Esophagus (tissue), 2 donors: Measurements from ENCODE around the gene NSMCE1. TPM values are rescaled to one million over a fixed set of nuclear protein-coding genes. Genes with fewer than 3 reads are reported as not detected.

ENCODE experiments used
- H3K27ac ChIP-seq, 2 donors: one replicate each; pipeline ENCODE4 v1.5.1; 2013; ENCODE audit warnings: low read depth in 2 of 2, mild to moderate bottlenecking in 2 of 2, inconsistent platforms in 1 of 2, low read length in 1 of 2, moderate library complexity in 1 of 2
- H3K27me3 ChIP-seq, 2 donors: one replicate each; pipeline ENCODE4 v1.6.1; 2013; ENCODE audit warnings: low read length in 2 of 2, control low read depth in 1 of 2, mild to moderate bottlenecking in 1 of 2; ENCODE audit not compliant: insufficient read depth in 2 of 2, control insufficient read depth in 1 of 2
- H3K36me3 ChIP-seq, 2 donors: one replicate each; pipeline ENCODE4 v1.6.1; 2013; ENCODE audit warnings: low read length in 1 of 2; ENCODE audit not compliant: control insufficient read depth in 2 of 2, insufficient read depth in 2 of 2
- H3K4me1 ChIP-seq, 2 donors: one replicate each; pipeline ENCODE4 v1.6.1; 2013; ENCODE audit warnings: low read length in 1 of 2; ENCODE audit not compliant: control insufficient read depth in 2 of 2, insufficient read depth in 2 of 2
- H3K4me3 ChIP-seq, 2 donors: one replicate each; pipeline ENCODE4 v1.5.1; 2013; ENCODE audit warnings: low read length in 2 of 2, mild to moderate bottlenecking in 2 of 2, low read depth in 1 of 2, moderate library complexity in 1 of 2
- H3K9me3 ChIP-seq, 2 donors: one replicate each; pipeline ENCODE4 v1.6.1; 2013; ENCODE audit warnings: mild to moderate bottlenecking in 2 of 2, low read depth in 1 of 2, low read length in 1 of 2, moderate library complexity in 1 of 2; ENCODE audit not compliant: control insufficient read depth in 2 of 2, insufficient read depth in 1 of 2
- WGBS, 2 donors: extraction: QIAGEN DNeasy Blood & Tissue Kit; methylation state at CpG; one replicate each; pipeline ENCODE4 v1.1.7; 2013; 5-methylcytosine and 5-hydroxymethylcytosine counted together
- polyA plus RNA-seq, 2 donors: library from polyadenylated mRNA; stranded (reverse); fragments of 200-250 nt; gene quantifications; one replicate each; pipeline ENCODE4 v1.2.3, GENCODE V29; 2013
- donor health status: healthy with polysubstance abuse.
- donor health status: Bipolar disorder and iron deficiency.

NSMCE1 gene
- polyA plus RNA-seq, 2 donors: 29.0 to 47.1 TPM

DNA sequence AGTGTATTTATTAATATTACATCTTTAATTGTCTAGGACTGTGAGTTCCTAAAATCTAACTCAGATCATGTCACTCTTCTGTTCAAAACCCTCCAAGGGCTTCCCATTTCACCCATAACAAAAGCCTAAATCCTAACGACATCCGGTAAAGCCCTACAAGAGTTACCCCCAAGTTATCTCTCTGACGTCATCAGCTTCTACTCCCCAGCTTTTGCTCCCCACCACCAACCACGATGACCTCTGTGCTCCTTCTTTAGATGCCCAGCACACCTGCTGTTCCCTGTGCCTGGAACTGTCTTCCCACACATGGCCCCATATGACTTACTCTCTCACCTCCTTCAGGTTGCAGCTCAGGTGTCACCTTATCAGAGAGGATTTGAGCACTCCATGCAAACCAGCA, 71.6 kb downstream of the NSMCE1 start:
- Histone ChIP-seq H3K4me3 (no peak overlapping the region), H3K27me3 (no peaks in the 10 kb centered on the region), H3K27ac (no peak overlapping the region), H3K4me1 (no peaks in the 10 kb centered on the region), H3K36me3 (no peaks in the 10 kb centered on the region), H3K9me3 (no peaks in the 10 kb centered on the region)
- WGBS, 2 donors: 70 to 74% methylated on average over 4 of the region's 4 CpGs

DNA sequence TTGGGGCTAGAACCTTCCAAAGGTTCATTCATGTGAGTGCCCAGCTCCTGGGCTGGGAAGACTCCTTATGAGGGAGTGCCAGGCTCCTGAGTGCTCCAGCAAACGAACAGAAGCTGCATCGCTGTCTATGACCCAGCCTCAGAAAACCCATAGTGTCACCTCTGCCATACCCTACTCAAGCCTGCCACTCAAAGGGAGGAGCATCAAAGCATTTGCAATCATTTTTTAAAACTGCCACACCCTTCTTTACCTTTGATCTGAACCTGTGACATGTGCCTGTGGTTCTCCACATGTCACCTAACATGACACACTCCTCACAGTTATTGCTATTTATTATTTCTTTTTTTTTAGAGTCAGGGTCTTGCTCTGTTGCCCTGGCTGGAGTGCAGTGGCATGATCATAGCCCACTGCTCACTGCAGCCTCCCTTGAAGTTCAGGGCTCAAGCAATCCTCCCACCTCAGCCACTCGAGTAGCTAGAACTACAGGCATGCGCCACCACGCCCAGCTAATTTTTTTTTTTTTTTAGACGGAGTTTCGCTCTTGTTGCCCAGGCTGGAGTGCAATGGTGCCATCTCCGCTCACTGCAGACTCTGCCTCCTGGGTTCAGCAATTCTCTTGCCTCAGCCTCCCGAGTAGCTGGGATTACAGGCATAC, 72.5 kb downstream of the NSMCE1 start:
- 69 to 81% methylated on average over 9 of the region's 9 CpGs for WGBS, 2 donors
- no peaks in the 10 kb centered on the region for H3K36me3 ChIP-seq
- no peaks in the 10 kb centered on the region for H3K27me3 ChIP-seq
- no peaks in the 10 kb centered on the region for H3K4me1 ChIP-seq
- no peak overlapping the region for H3K27ac ChIP-seq
- no peaks in the 10 kb centered on the region for H3K9me3 ChIP-seq
- H3K4me3 ChIP-seq: no peak overlapping the region

DNA sequence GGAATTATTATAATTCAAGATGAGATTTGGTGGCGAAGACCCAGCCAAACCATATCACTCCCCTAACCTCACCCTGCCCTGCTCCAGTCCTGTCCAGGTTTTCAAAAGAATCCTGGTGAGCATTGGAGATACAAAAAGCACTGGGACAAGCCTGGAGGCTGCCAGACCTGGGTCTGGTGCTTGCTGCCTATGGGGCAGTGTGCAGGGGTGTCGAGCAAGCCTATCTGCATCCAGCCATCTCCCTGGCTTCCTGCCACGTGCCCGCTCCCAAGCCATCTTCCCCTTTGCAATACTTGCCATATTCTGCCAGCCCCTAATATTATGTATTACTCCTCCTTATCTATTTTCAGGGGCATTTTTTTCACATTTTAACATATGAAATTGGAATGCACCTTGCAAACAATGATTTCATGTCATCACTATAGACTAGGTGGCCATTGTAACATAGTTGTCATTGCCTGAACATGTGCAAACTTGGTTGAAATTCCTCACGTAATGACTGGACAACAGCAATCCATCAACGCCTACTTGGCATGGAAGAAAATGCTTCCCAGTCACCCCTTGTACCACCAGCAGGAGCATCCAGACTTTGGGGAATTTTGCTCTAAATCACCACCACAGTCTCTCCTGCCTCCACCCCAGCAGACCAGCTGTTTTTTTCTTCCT, 73.4 kb downstream of the NSMCE1 start:
- no peaks in the 10 kb centered on the region for H3K9me3 ChIP-seq
- H3K27ac ChIP-seq: no peak overlapping the region
- H3K4me1 ChIP-seq: no peaks in the 10 kb centered on the region
- 72 to 83% methylated on average over 6 of the region's 6 CpGs for WGBS, 2 donors
- no peak overlapping the region for H3K4me3 ChIP-seq
- H3K27me3 ChIP-seq: no peaks in the 10 kb centered on the region
- H3K36me3 ChIP-seq: no peaks in the 10 kb centered on the region

- H3K36me3 ChIP-seq: no peaks in the 10 kb centered on the region
- no peaks in the 10 kb centered on the region for H3K9me3 ChIP-seq
- H3K4me3 ChIP-seq: no peak overlapping the region
- no peaks in the 10 kb centered on the region for H3K27me3 ChIP-seq
- H3K27ac ChIP-seq: no peak overlapping the region
- H3K4me1 ChIP-seq: no peaks in the 10 kb centered on the region
- 77 to 78% methylated on average over 6 of the region's 6 CpGs for WGBS, 2 donors
These were observed 75.1 kb downstream of the NSMCE1 start for GRCh38 chr16:27193300-27193990.

- H3K27me3 ChIP-seq: no peaks in the 10 kb centered on the region
- H3K4me1 ChIP-seq: no peaks in the 10 kb centered on the region
- no peak overlapping the region for H3K4me3 ChIP-seq
- H3K9me3 ChIP-seq: no peaks in the 10 kb centered on the region
- 69 to 73% methylated on average over 7 of the region's 7 CpGs for WGBS, 2 donors
- no peak overlapping the region for H3K27ac ChIP-seq
- no peaks in the 10 kb centered on the region for H3K36me3 ChIP-seq
These were observed 77.1 kb downstream of the NSMCE1 start for GRCh38 chr16:27191352-27191924.

GRCh38 chr16:27190316-27190871, 78.2 kb downstream of the NSMCE1 start:
- Histone ChIP-seq H3K27me3 (no peaks in the 10 kb centered on the region), H3K9me3 (no peaks in the 10 kb centered on the region), H3K4me1 (no peaks in the 10 kb centered on the region), H3K36me3 (no peaks in the 10 kb centered on the region), H3K27ac (no peak overlapping the region), H3K4me3 (no peak overlapping the region)
- 91 to 92% methylated on average over 12 of the region's 12 CpGs for WGBS, 2 donors

GRCh38 chr16:27189335-27189972, 79.1 kb downstream of the NSMCE1 start:
- 46 to 55% methylated on average over 13 of the region's 13 CpGs for WGBS, 2 donors
- H3K4me3 ChIP-seq: no peak overlapping the region
- H3K27ac ChIP-seq: no peak overlapping the region
- H3K27me3 ChIP-seq: no peaks in the 10 kb centered on the region
- no peaks in the 10 kb centered on the region for H3K9me3 ChIP-seq
- no peaks in the 10 kb centered on the region for H3K4me1 ChIP-seq
- H3K36me3 ChIP-seq: no peaks in the 10 kb centered on the region

DNA sequence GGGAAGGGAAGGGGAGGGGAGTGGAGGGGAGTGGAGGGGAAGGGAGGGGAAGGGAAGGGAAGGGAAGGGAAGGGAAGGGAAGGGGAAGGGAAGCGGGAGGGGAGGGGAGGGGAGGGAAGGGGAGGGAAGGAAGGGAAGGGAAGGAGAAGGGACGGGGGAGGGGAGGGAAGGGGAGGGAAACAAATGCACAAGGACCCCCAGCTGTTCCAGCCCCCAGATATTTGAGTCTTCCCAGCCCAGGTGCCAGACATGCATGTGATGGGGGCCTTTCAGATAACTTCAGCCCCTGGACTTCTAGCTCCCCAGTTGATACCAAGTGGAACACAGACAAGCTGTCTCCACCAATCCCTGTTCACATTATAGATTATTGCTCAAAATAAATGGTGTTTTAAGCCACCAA, 79.9 kb downstream of the NSMCE1 start:
- 63 to 67% methylated on average over 1 to 2 of the region's 2 CpGs for WGBS, 2 donors
- Histone ChIP-seq H3K9me3 (no peaks in the 10 kb centered on the region), H3K4me1 (no peaks in the 10 kb centered on the region), H3K27ac (no peak overlapping the region), H3K36me3 (no peaks in the 10 kb centered on the region), H3K27me3 (no peaks in the 10 kb centered on the region), H3K4me3 (no peak overlapping the region)

DNA sequence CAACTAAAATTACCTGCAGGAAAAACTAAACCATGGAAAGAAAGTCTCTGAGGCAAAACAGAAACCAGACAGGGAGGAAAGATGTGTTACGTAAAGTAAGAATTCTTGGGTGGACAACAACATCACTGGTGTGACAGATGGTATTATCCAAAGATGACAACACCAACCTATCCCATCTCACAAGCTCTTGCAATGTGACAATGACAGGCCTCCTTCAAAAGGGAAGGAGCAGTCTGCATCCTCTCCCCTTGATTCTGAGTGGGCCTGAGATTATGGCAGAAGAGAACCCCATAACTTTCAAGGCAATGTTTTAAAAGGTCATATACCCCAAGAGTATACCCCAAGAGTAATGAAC, 82.8 kb downstream of the NSMCE1 start:
- 92 to 94% methylated on average over 1 of the region's 1 CpG for WGBS, 2 donors

More for the DNA sequence above, 82.8 kb downstream of the NSMCE1 start:
- Histone ChIP-seq H3K27ac (no peak overlapping the region), H3K36me3 (no peaks in the 10 kb centered on the region), H3K4me3 (no peak overlapping the region), H3K27me3 (no peaks in the 10 kb centered on the region), H3K4me1 (no peaks in the 10 kb centered on the region), H3K9me3 (no peaks in the 10 kb centered on the region)
